ENCODE data around the gene CCL5. TPM values are rescaled to one million over a fixed set of nuclear protein-coding genes. Genes with fewer than 3 reads are reported as not detected.

Gene CCL5
- total and polyA plus RNA-seq, 2 experiments from 2014 or later: not detected

GRCh38 chr17:35866341-35866950 is 13.7 kb downstream of the CCL5 start:
- no peak overlapping the region for H3K4me2 ChIP-seq
- no peaks in the 10 kb centered on the region for H3K9me3 Mint-ChIP-seq
- no peaks in the 10 kb centered on the region for H3K9me2 ChIP-seq (ENCODE audit: insufficient read depth)
- H3K27ac Mint-ChIP-seq: no peak overlapping the region
- H3K4me1 Mint-ChIP-seq: peaks cover 8% of the 10 kb centered on the region
- H3K79me2 ChIP-seq (replicated peaks; ENCODE audit: insufficient read depth): no peaks in the 10 kb centered on the region
- H3K27ac ChIP-seq (ENCODE audit: low read depth): no peak overlapping the region
- no peaks in the 10 kb centered on the region for H3K36me3 Mint-ChIP-seq (ENCODE audit: low read depth)
- H3F3A ChIP-seq (replicated peaks; ENCODE audit: low read depth): no peaks in the 10 kb centered on the region
- H3K27me3 ChIP-seq (ENCODE audit: insufficient read depth): no peaks in the 10 kb centered on the region
- peaks cover 4% of the 10 kb centered on the region; the same call in 1 of the 2 replicates for H3K4me1 ChIP-seq (ENCODE audit: insufficient read depth)
- no peak for ATAC-seq
- no peak overlapping the region for H3K4me3 Mint-ChIP-seq
- no peak for DNase-seq (ENCODE audit: low spot score)
- H3K4me3 ChIP-seq: no peak overlapping the region
- no peaks in the 10 kb centered on the region for H3K36me3 ChIP-seq (ENCODE audit: insufficient read depth)
- no peaks in the 10 kb centered on the region for H4K20me1 ChIP-seq (replicated peaks; ENCODE audit: insufficient read depth)
- H3K27me3 Mint-ChIP-seq (ENCODE audit: insufficient read depth, low read depth, poor library complexity): peaks cover 2% of the 10 kb centered on the region
- TF ChIP-seq CTCF (conservative IDR thresholded peaks at IDR 0.05; ENCODE audit: low read depth in 2 of 2): no peak
- TF ChIP-seq STAT1 (IDR thresholded peaks at IDR 0.05; ENCODE audit: unreplicated experiment): no peak
- TF ChIP-seq EZH2phosphoT487 (IDR thresholded peaks at IDR 0.05; ENCODE audit: unreplicated experiment): no peak
- no peak for TF ChIP-seq ETS1 (IDR thresholded peaks at IDR 0.05)
- TF ChIP-seq JUNB (IDR thresholded peaks at IDR 0.05; ENCODE audit: unreplicated experiment): no peak
- TF ChIP-seq ZNF331 (CRISPR knock-in tag; IDR thresholded peaks at IDR 0.05; ENCODE audit: low read depth): no peak
- TF ChIP-seq CREB1 (CRISPR knock-in tag; IDR thresholded peaks at IDR 0.05; ENCODE audit: low read depth): no peak
- no peak for TF ChIP-seq REST (IDR thresholded peaks at IDR 0.05; ENCODE audit: unreplicated experiment)
- TF ChIP-seq, protein P1, sequence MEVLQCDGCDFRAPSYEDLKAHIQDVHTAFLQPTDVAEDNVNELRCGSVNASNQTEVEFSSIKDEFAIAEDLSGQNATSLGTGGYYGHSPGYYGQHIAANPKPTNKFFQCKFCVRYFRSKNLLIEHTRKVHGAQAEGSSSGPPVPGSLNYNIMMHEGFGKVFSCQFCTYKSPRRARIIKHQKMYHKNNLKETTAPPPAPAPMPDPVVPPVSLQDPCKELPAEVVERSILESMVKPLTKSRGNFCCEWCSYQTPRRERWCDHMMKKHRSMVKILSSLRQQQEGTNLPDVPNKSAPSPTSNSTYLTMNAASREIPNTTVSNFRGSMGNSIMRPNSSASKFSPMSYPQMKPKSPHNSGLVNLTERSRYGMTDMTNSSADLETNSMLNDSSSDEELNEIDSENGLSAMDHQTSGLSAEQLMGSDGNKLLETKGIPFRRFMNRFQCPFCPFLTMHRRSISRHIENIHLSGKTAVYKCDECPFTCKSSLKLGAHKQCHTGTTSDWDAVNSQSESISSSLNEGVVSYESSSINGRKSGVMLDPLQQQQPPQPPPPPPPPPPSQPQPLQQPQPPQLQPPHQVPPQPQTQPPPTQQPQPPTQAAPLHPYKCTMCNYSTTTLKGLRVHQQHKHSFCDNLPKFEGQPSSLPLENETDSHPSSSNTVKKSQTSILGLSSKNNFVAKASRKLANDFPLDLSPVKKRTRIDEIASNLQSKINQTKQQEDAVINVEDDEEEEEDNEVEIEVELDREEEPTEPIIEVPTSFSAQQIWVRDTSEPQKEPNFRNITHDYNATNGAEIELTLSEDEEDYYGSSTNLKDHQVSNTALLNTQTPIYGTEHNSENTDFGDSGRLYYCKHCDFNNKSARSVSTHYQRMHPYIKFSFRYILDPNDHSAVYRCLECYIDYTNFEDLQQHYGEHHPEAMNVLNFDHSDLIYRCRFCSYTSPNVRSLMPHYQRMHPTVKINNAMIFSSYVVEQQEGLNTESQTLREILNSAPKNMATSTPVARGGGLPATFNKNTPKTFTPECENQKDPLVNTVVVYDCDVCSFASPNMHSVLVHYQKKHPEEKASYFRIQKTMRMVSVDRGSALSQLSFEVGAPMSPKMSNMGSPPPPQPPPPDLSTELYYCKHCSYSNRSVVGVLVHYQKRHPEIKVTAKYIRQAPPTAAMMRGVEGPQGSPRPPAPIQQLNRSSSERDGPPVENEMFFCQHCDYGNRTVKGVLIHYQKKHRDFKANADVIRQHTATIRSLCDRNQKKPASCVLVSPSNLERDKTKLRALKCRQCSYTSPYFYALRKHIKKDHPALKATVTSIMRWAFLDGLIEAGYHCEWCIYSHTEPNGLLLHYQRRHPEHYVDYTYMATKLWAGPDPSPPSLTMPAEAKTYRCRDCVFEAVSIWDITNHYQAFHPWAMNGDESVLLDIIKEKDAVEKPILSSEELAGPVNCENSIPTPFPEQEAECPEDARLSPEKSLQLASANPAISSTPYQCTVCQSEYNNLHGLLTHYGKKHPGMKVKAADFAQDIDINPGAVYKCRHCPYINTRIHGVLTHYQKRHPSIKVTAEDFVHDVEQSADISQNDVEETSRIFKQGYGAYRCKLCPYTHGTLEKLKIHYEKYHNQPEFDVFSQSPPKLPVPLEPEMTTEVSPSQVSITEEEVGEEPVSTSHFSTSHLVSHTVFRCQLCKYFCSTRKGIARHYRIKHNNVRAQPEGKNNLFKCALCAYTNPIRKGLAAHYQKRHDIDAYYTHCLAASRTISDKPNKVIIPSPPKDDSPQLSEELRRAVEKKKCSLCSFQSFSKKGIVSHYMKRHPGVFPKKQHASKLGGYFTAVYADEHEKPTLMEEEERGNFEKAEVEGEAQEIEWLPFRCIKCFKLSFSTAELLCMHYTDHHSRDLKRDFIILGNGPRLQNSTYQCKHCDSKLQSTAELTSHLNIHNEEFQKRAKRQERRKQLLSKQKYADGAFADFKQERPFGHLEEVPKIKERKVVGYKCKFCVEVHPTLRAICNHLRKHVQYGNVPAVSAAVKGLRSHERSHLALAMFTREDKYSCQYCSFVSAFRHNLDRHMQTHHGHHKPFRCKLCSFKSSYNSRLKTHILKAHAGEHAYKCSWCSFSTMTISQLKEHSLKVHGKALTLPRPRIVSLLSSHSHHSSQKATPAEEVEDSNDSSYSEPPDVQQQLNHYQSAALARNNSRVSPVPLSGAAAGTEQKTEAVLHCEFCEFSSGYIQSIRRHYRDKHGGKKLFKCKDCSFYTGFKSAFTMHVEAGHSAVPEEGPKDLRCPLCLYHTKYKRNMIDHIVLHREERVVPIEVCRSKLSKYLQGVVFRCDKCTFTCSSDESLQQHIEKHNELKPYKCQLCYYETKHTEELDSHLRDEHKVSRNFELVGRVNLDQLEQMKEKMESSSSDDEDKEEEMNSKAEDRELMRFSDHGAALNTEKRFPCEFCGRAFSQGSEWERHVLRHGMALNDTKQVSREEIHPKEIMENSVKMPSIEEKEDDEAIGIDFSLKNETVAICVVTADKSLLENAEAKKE (CRISPR knock-in tag; IDR thresholded peaks at IDR 0.05): no peak
- TF ChIP-seq ZNF114 (CRISPR knock-in tag; IDR thresholded peaks at IDR 0.05): no peak
- no peak for TF ChIP-seq NANOG (IDR thresholded peaks at IDR 0.05; ENCODE audit: borderline replicate concordance)
- no peak for TF ChIP-seq POLR2AphosphoS5 (IDR thresholded peaks at IDR 0.05; ENCODE audit: low read depth)
- no peak for TF ChIP-seq EZH2 (IDR thresholded peaks at IDR 0.05; ENCODE audit: low read depth, unreplicated experiment)
- H2AFZ ChIP-seq: no peak overlapping the region

Measured in GM23338 (cell line).